Head of caudate nucleus (tissue), 42 donors: ENCODE results near the gene DCK.
"Not testable (repeated sequence)": the region's sequence is repeated elsewhere in the genome, so short reads cannot be mapped to it uniquely, and the experiment has no call there.

Experiments
- DNase-seq, 42 donors: peaks; one replicate each; pipeline versions ENCODE4 v3.0.0 to v3.0.0-alpha.2; 2020 to 2021; ENCODE audit warnings: mixed read lengths in 7 of 42
- intact Hi-C: fragments of 100-400 bp; cut with DNase I; formaldehyde crosslinking; loops from one replicate; pipeline ENCODE4 v1.15.0; 2022

Gene DCK

GRCh38 chr4:70996018-70996360, 2.5 kb downstream of the DCK start:
- DNase-seq, result peak in 36 of 42 donors; percentile 22 to 81 (median 56)
- intact Hi-C loops, result loop anchor here (5.0 to 10.0 kb wide), 2 partner anchors 159 to 291 kb away; partner anchors contain the start of gene GRSF1

- intact Hi-C loops, result loop anchor here (5.0 to 10.0 kb wide), 2 partner anchors 160 to 292 kb away; partner anchors contain the start of gene GRSF1
- no peak for DNase-seq
These were observed 3.6 kb downstream of the DCK start for GRCh38 chr4:70997036-70997435.

GRCh38 chr4:70997546-70997945, 4.1 kb downstream of the DCK start:
- intact Hi-C loops, result loop anchor here (5.0 to 10.0 kb wide), 2 partner anchors 160 to 293 kb away; partner anchors contain the start of gene GRSF1
- DNase-seq, result no peak

- intact Hi-C loops, result loop anchor here (5.0 to 10.0 kb wide), 2 partner anchors 162 to 295 kb away; partner anchors contain the start of gene GRSF1
- DNase-seq, result not testable (repeated sequence)
These were observed 6.2 kb downstream of the DCK start for GRCh38 chr4:70999639-71000038.

GRCh38 chr4:71001363-71001762, 7.9 kb downstream of the DCK start:
- intact Hi-C loops, DNase-seq: not testable (repeated sequence)

- intact Hi-C loops, result no loop called here
- DNase-seq, result no peak
These were observed 10.9 kb downstream of the DCK start for GRCh38 chr4:71004281-71004851.

- DNase-seq, intact Hi-C loops: not testable (repeated sequence)
These were observed 11.6 kb downstream of the DCK start for GRCh38 chr4:71005025-71005424.

GRCh38 chr4:71006203-71006907, 12.9 kb downstream of the DCK start:
- intact Hi-C loops, result no loop called here

GRCh38 chr4:71008196-71008595, 14.7 kb downstream of the DCK start:
- intact Hi-C loops, result no loop called here

More at GRCh38 chr4:71006203-71006907, 12.9 kb downstream of the DCK start:
- DNase-seq, result no peak

GRCh38 chr4:71009086-71009485, 15.6 kb downstream of the DCK start:
- no peak for DNase-seq
- intact Hi-C loops, result no loop called here

More at GRCh38 chr4:71008196-71008595, 14.7 kb downstream of the DCK start:
- DNase-seq, result no peak

- DNase-seq, result no peak
- intact Hi-C loops, result no loop called here
These were observed 16.6 kb downstream of the DCK start for GRCh38 chr4:71009890-71010588.

GRCh38 chr4:71011451-71011850, 18.0 kb downstream of the DCK start:
- DNase-seq, result no peak
- intact Hi-C loops, result no loop called here

GRCh38 chr4:71017391-71017790, 23.9 kb downstream of the DCK start:
- intact Hi-C loops, DNase-seq: not testable (repeated sequence)

GRCh38 chr4:71020611-71021010, 27.2 kb downstream of the DCK start:
- no peak for DNase-seq
- intact Hi-C loops, result no loop called here

- DNase-seq, result no peak
- intact Hi-C loops, result no loop called here
These were observed 32.2 kb downstream of the DCK start for GRCh38 chr4:71025654-71026053.

- intact Hi-C loops, result no loop called here
- peak in 3 of 42 donors; percentile 9 to 48 (median 26) for DNase-seq
These were observed 32.6 kb downstream of the DCK start for GRCh38 chr4:71026086-71026485.

- intact Hi-C loops, result no loop called here
- DNase-seq, result no peak
These were observed 34.2 kb downstream of the DCK start for GRCh38 chr4:71027611-71028010.

GRCh38 chr4:71029504-71029903, 36.1 kb downstream of the DCK start:
- intact Hi-C loops, result no loop called here
- DNase-seq, result no peak

GRCh38 chr4:71032106-71032505, 38.7 kb downstream of the DCK start:
- intact Hi-C loops, result not testable (repeated sequence)
- DNase-seq, result peak in 21 of 42 donors; percentile 5 to 60 (median 24)

- intact Hi-C loops, result no loop called here
- no peak for DNase-seq
These were observed 51.8 kb downstream of the DCK start for GRCh38 chr4:71045256-71045655.
